Mesenchymal stem cell (in vitro differentiated cells and primary cell): ENCODE measurements around the gene MGMT.
A peak's percentile ranks its signal among the peaks of the same experiment; 100 is the strongest.

Experiments used
- DNase-seq: peaks from one replicate; pipeline ENCODE4 v3.0.0-alpha.2; 2013
- H2AFZ ChIP-seq: one replicate; pipeline ENCODE4 v1.6.1; 2013; ENCODE audit warnings: low read depth, mild to moderate bottlenecking, control low read depth, inconsistent platforms, low read length, moderate library complexity
- H2AK5ac ChIP-seq: 2 replicates; pipeline ENCODE4 v1.6.1; 2013; ENCODE audit warnings: low read length, moderate library complexity, mild to moderate bottlenecking, inconsistent platforms; ENCODE audit not compliant: severe bottlenecking
- H2BK120ac ChIP-seq: one replicate; pipeline ENCODE4 v1.6.1; 2013; ENCODE audit warnings: low read depth, mild to moderate bottlenecking, inconsistent platforms, low read length, moderate library complexity
- H2BK12ac ChIP-seq, 2 experiments: one replicate each; pipeline ENCODE4 v1.6.1; 2013; ENCODE audit warnings: inconsistent platforms in 2 of 2, low read length in 2 of 2, mild to moderate bottlenecking in 2 of 2, moderate library complexity in 2 of 2, control low read depth in 1 of 2
- H2BK15ac ChIP-seq: one replicate; pipeline ENCODE4 v1.6.1; 2013; ENCODE audit warnings: mild to moderate bottlenecking, low read depth, inconsistent platforms; ENCODE audit not compliant: poor library complexity, severe bottlenecking
- H2BK5ac ChIP-seq: 2 replicates; pipeline ENCODE4 v1.6.1; 2013; ENCODE audit warnings: low read depth, mild to moderate bottlenecking, low read length, control low read depth, inconsistent platforms; ENCODE audit not compliant: poor library complexity, severe bottlenecking
- H3K14ac ChIP-seq, 2 experiments: one replicate each; pipeline ENCODE4 v1.6.1; 2013; ENCODE audit warnings: inconsistent platforms in 2 of 2, low read length in 2 of 2, control low read depth in 1 of 2, mild to moderate bottlenecking in 1 of 2, moderate library complexity in 1 of 2
- H3K18ac ChIP-seq, 2 experiments: one replicate each; pipeline ENCODE4 v1.6.1; 2013; ENCODE audit warnings: inconsistent platforms in 2 of 2, low read length in 2 of 2, control low read depth in 1 of 2, low read depth in 1 of 2, mild to moderate bottlenecking in 1 of 2
- H3K23ac ChIP-seq, 2 experiments: one replicate each; pipeline ENCODE4 v1.6.1; 2013; ENCODE audit warnings: inconsistent platforms in 2 of 2, low read length in 2 of 2, mild to moderate bottlenecking in 2 of 2, moderate library complexity in 2 of 2, control low read depth in 1 of 2
- H3K27ac ChIP-seq: 2 replicates; pipeline ENCODE4 v1.5.1; 2013; ENCODE audit warnings: mild to moderate bottlenecking, moderate library complexity, low read length, control low read depth, inconsistent platforms; ENCODE audit not compliant: poor library complexity, severe bottlenecking
- H3K27me3 ChIP-seq, 2 experiments: 2 replicates each; pipeline versions ENCODE4 v1.6.1 to v1.7.0; 2013; ENCODE audit warnings: low read length in 2 of 2, mild to moderate bottlenecking in 2 of 2, moderate library complexity in 2 of 2, control low read depth in 1 of 2, inconsistent platforms in 1 of 2; ENCODE audit not compliant: control insufficient read depth in 1 of 2, insufficient read depth in 1 of 2
- H3K36me3 ChIP-seq, 2 experiments: 2 replicates each; pipeline versions ENCODE4 v1.6.1 to v1.7.0; 2013; ENCODE audit warnings: low read length in 2 of 2, control low read depth in 1 of 2, inconsistent platforms in 1 of 2, low read depth in 1 of 2, mild to moderate bottlenecking in 1 of 2; ENCODE audit not compliant: insufficient read depth in 2 of 2, control insufficient read depth in 1 of 2
- H3K4ac ChIP-seq, 2 experiments: one replicate each; pipeline ENCODE4 v1.6.1; 2013; ENCODE audit warnings: inconsistent platforms in 2 of 2, low read length in 2 of 2, mild to moderate bottlenecking in 2 of 2, moderate library complexity in 2 of 2, control low read depth in 1 of 2, low read depth in 1 of 2
- H3K4me1 ChIP-seq: 2 replicates; pipeline ENCODE4 v1.6.1; 2013; ENCODE audit warnings: low read depth, low read length, control low read depth; ENCODE audit not compliant: control insufficient read depth, insufficient read depth
- H3K4me2 ChIP-seq: 2 replicates; pipeline ENCODE4 v1.6.1; 2013; ENCODE audit warnings: low read length, mild to moderate bottlenecking, inconsistent platforms; ENCODE audit not compliant: poor library complexity, severe bottlenecking
- H3K4me3 ChIP-seq, 2 experiments: 2 replicates each; pipeline versions ENCODE4 v1.5.1 to v1.7.0; 2013; ENCODE audit warnings: low read length in 2 of 2, mild to moderate bottlenecking in 2 of 2, control low read depth in 1 of 2, low read depth in 1 of 2; ENCODE audit not compliant: insufficient read depth in 1 of 2
- H3K79me1 ChIP-seq: replicated peaks from 2 replicates; pipeline ENCODE4 v1.6.1; 2013; ENCODE audit warnings: mild to moderate bottlenecking, control low read depth, low read length, inconsistent platforms; ENCODE audit not compliant: poor library complexity, severe bottlenecking
- H3K9ac ChIP-seq: 2 replicates; pipeline ENCODE4 v1.7.0; 2013; ENCODE audit warnings: mild to moderate bottlenecking, low read length, moderate library complexity
- H3K9me3 ChIP-seq: 2 replicates; pipeline ENCODE4 v1.7.0; 2013; ENCODE audit warnings: mild to moderate bottlenecking, low read length; ENCODE audit not compliant: control insufficient read depth
- H4K8ac ChIP-seq: one replicate; pipeline ENCODE4 v1.6.1; 2013; ENCODE audit warnings: inconsistent platforms, mild to moderate bottlenecking, low read length, moderate library complexity
- H4K91ac ChIP-seq: one replicate; pipeline ENCODE4 v1.6.1; 2013; ENCODE audit warnings: mild to moderate bottlenecking, low read length, inconsistent platforms
- WGBS: methylation state at CpG from one replicate; pipeline ENCODE4 v1.1.7; 2013; ENCODE audit warnings: mixed read lengths; 5-methylcytosine and 5-hydroxymethylcytosine counted together

The MGMT gene

DNA sequence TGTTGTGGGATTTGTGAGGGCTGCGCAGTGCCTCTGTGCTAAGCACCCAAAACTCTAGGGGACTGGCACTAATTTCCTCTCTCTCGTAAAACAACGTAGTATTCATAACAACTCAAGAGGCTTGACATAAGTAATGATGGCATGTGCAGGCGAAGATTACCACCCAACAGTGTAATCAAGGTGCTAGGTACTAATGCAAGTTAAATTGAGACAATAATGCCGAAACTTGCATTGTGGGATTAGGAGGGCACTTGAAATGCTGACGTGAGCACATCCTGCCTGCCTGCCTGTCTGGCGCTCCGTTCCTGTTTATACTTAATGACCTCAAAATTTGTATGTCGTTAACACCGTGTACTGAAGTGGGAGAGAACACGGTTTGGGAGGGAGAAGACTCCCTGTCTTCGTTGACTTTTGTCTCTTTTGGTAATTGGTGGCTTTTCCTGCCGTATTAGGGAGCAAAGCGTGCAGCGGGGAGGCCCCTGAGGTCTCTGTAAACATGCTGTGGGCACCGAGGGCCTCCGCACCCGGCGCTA, 139.0 kb downstream of the MGMT start:
- Histone ChIP-seq H2BK120ac (no peak overlapping the region), H3K9me3 (no peaks in the 10 kb centered on the region), H3K4ac (no peak overlapping the region), H3K14ac (no peak overlapping the region), H4K91ac (no peak overlapping the region), H3K4me1 (peaks cover 4% of the 10 kb centered on the region), H3K4me3 (no peak overlapping the region), H2BK12ac (no peak overlapping the region), H2BK15ac (no peak overlapping the region), H2BK5ac (no peak overlapping the region), H4K8ac (no peak overlapping the region), H2AFZ (peak overlapping the region; percentile 65), H2AK5ac (no peak overlapping the region), H3K79me1 (peaks cover 10% of the 10 kb centered on the region), H3K9ac (no peak overlapping the region), H3K18ac (peak overlapping the region in 1 of 2 experiments; percentile 4), H3K27ac (no peak overlapping the region), H3K36me3 (peaks cover 0 to 4% of the 10 kb centered on the region in 2 experiments), H3K23ac (no peak overlapping the region), H3K4me2 (no peak overlapping the region), H3K27me3 (no peaks in the 10 kb centered on the region)
- 24% methylated on average over 18 of the region's 19 CpGs for WGBS
- peak; percentile 74 for DNase-seq

DNA sequence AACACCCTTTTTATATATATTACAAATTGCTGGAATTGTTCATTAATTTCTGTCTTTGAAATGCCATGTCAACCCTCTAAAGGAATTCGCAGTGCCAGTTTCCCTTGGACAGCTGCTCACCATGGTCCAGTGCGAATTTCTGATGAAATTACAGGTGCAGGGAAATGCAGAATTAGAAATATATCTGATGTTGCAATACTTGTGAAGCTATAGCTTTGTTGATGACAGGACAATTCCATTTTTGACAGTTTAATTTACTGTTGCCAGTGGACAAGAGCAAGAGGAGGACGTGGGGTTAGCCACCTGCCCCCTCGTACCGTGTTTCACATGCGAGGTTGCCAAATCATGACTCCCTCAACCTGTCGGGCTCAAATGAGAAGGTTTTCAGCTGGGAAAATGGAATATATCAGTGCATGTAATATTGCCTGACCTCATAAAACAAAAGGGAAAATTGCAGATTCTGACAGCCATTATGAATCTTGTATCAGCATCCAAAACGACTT, 140.6 kb downstream of the MGMT start:
- Histone ChIP-seq H4K91ac (no peak overlapping the region), H2AK5ac (no peak overlapping the region), H2BK5ac (no peak overlapping the region), H3K4me3 (no peak overlapping the region), H4K8ac (no peak overlapping the region), H3K9ac (no peak overlapping the region), H3K36me3 (peaks cover 0 to 4% of the 10 kb centered on the region in 2 experiments), H3K23ac (no peak overlapping the region), H3K14ac (no peak overlapping the region), H2BK15ac (no peak overlapping the region), H2BK12ac (no peak overlapping the region), H2BK120ac (no peak overlapping the region), H3K27me3 (no peaks in the 10 kb centered on the region), H3K79me1 (peaks cover 10% of the 10 kb centered on the region), H3K9me3 (no peaks in the 10 kb centered on the region), H2AFZ (no peak overlapping the region), H3K18ac (no peak overlapping the region), H3K4me1 (no peaks in the 10 kb centered on the region), H3K27ac (no peak overlapping the region), H3K4me2 (no peak overlapping the region), H3K4ac (no peak overlapping the region)
- no peak for DNase-seq
- 85% methylated on average over 8 of the region's 8 CpGs for WGBS

DNA sequence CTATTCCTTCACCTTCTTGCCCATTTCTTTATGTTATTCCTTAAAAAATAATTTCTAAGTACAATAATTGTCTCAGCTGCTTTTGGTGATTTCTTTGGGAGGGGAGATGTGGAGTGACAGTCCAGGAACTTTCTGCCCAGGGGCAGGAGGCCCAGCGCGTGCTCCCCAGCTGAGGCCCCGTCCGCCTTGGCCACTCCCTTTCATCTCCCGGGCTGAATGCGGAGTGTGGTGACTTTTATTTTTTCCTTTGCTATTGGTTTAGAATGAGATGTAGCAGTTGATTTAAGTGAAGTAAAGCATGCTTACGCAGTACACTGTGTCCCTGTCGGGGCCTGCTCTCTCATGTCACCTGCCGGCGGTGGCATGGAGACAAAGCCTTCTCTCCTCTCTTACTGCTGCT, 141.6 kb downstream of the MGMT start:
- H3K27ac ChIP-seq, result no peak overlapping the region
- H3K23ac ChIP-seq, result no peak overlapping the region
- no peak overlapping the region for H3K18ac ChIP-seq
- peaks cover 0 to 4% of the 10 kb centered on the region in 2 experiments for H3K36me3 ChIP-seq
- no peak overlapping the region for H3K4me2 ChIP-seq
- H3K14ac ChIP-seq, result no peak overlapping the region
- no peak overlapping the region for H2BK5ac ChIP-seq
- H4K8ac ChIP-seq, result no peak overlapping the region
- 98% methylated on average over 10 of the region's 10 CpGs for WGBS
- DNase-seq, result no peak
- H3K4ac ChIP-seq, result no peak overlapping the region
- H2BK15ac ChIP-seq, result no peak overlapping the region
- H3K27me3 ChIP-seq, result no peaks in the 10 kb centered on the region
- peaks cover 11% of the 10 kb centered on the region for H3K79me1 ChIP-seq
- no peak overlapping the region for H2BK120ac ChIP-seq
- H3K9ac ChIP-seq, result no peak overlapping the region
- no peak overlapping the region for H2AFZ ChIP-seq
- H3K9me3 ChIP-seq, result no peaks in the 10 kb centered on the region
- no peak overlapping the region for H4K91ac ChIP-seq
- no peak overlapping the region for H3K4me3 ChIP-seq
- H2BK12ac ChIP-seq, result no peak overlapping the region
- H2AK5ac ChIP-seq, result no peak overlapping the region
- peaks cover 1% of the 10 kb centered on the region for H3K4me1 ChIP-seq

- Histone ChIP-seq H2BK5ac (no peak overlapping the region), H3K4me3 (no peak overlapping the region), H2BK12ac (no peak overlapping the region), H3K36me3 (peaks cover 0 to 4% of the 10 kb centered on the region in 2 experiments), H2BK120ac (no peak overlapping the region), H2BK15ac (no peak overlapping the region), H3K27ac (no peak overlapping the region), H2AK5ac (no peak overlapping the region), H4K8ac (no peak overlapping the region), H3K9ac (no peak overlapping the region), H2AFZ (no peak overlapping the region), H3K14ac (no peak overlapping the region), H4K91ac (no peak overlapping the region), H3K9me3 (no peaks in the 10 kb centered on the region), H3K4me2 (no peak overlapping the region), H3K18ac (no peak overlapping the region), H3K4ac (no peak overlapping the region), H3K27me3 (no peaks in the 10 kb centered on the region), H3K4me1 (peaks cover 2% of the 10 kb centered on the region), H3K23ac (no peak overlapping the region), H3K79me1 (peaks cover 10% of the 10 kb centered on the region)
- WGBS, result 98% methylated on average over 9 of the region's 9 CpGs
- no peak for DNase-seq
Measured at GRCh38 chr10:129609551-129609950, 142.5 kb downstream of the MGMT start.
